Natural killer cell treated with Interleukin-12 subunit alpha and Interleukin-12 subunit beta and Interleukin-15 and Interleukin-18, amount 100 ng/mL, for 72 hours (primary cell): ENCODE measurements around the gene PTBP3. TPM values are rescaled to one million over a fixed set of nuclear protein-coding genes. Genes with fewer than 3 reads are reported as not detected.

Experiments used
- ATAC-seq, 2 donors: fragments of 150-1000 bp; cut with Tn5 transposase in 1 of 2; sonication (Bioruptor Pico), chemical (Tn5 transposase) in 1 of 2; 2 replicates each; pipeline ENCODE4 v1.10.0; 2021
- DNase-seq: peaks from one replicate; pipeline ENCODE4 v3.0.0; 2022; ENCODE audit warnings: low spot score
- H3K27ac Mint-ChIP-seq, 2 donors: 1 replicate in 1 of 2; 2 replicates in 1 of 2; pipeline ENCODE4 v1.8.0; 2022; ENCODE audit warnings: mixed read lengths in 2 of 2, mild to moderate bottlenecking in 1 of 2, moderate library complexity in 1 of 2
- H3K27me3 Mint-ChIP-seq, 2 donors: 1 replicate in 1 of 2; 2 replicates in 1 of 2; pipeline ENCODE4 v1.8.0; 2022; ENCODE audit warnings: mixed read lengths in 2 of 2
- H3K36me3 Mint-ChIP-seq: one replicate; pipeline ENCODE4 v1.8.0; 2022; ENCODE audit warnings: mixed read lengths
- H3K4me1 Mint-ChIP-seq, 2 donors: 1 replicate in 1 of 2; 2 replicates in 1 of 2; pipeline ENCODE4 v1.8.0; 2022; ENCODE audit warnings: low read depth in 2 of 2, mixed read lengths in 2 of 2, mild to moderate bottlenecking in 1 of 2
- H3K4me3 Mint-ChIP-seq: one replicate; pipeline ENCODE4 v1.8.0; 2022; ENCODE audit warnings: mixed read lengths
- H3K9me3 Mint-ChIP-seq: 2 replicates; pipeline ENCODE4 v1.8.0; 2022; ENCODE audit warnings: mixed read lengths
- total RNA-seq, 2 donors: library from RNA; stranded (reverse); gene quantifications; one replicate each; pipeline ENCODE4 v1.2.3, GENCODE V29; 2022

Gene PTBP3
- total RNA-seq, 2 donors from 2014 or later, result 123 to 143 TPM

GRCh38 chr9:112348257-112349007, 15.0 kb upstream of the PTBP3 start:
- Mint-ChIP-seq H3K27ac (peak overlapping the region; percentile 34 to 78), H3K4me3 (peak overlapping the region; percentile 76), H3K36me3 (no peaks in the 10 kb centered on the region), H3K9me3 (no peaks in the 10 kb centered on the region), H3K4me1 (peaks cover 8 to 10% of the 10 kb centered on the region in 2 donors), H3K27me3 (peaks cover 0 to 4% of the 10 kb centered on the region in 2 donors)
- DNase-seq, result peak; percentile 78
- ATAC-seq, result peak in 1 of 2 donors; percentile 67

- H3K4me3 Mint-ChIP-seq, result no peak overlapping the region
- no peaks in the 10 kb centered on the region for H3K27me3 Mint-ChIP-seq
- no peak overlapping the region for H3K27ac Mint-ChIP-seq
- ATAC-seq (no peak), DNase-seq (no peak)
- no peaks in the 10 kb centered on the region for H3K4me1 Mint-ChIP-seq
- no peaks in the 10 kb centered on the region for H3K36me3 Mint-ChIP-seq
- no peaks in the 10 kb centered on the region for H3K9me3 Mint-ChIP-seq
These were observed 8.3 kb upstream of the PTBP3 start for GRCh38 chr9:112341730-112342129.

- Mint-ChIP-seq H3K9me3 (no peaks in the 10 kb centered on the region), H3K4me3 (no peak overlapping the region), H3K4me1 (no peaks in the 10 kb centered on the region), H3K27me3 (no peaks in the 10 kb centered on the region), H3K27ac (no peak overlapping the region), H3K36me3 (no peaks in the 10 kb centered on the region)
- ATAC-seq, result no peak
- DNase-seq, result no peak
These were observed 6.5 kb upstream of the PTBP3 start for GRCh38 chr9:112339886-112340285.

GRCh38 chr9:112338561-112338960, 5.1 kb upstream of the PTBP3 start:
- no peak overlapping the region for H3K4me3 Mint-ChIP-seq
- no peak for DNase-seq
- H3K4me1 Mint-ChIP-seq, result peaks cover 4 to 6% of the 10 kb centered on the region in 2 donors
- no peaks in the 10 kb centered on the region for H3K27me3 Mint-ChIP-seq
- no peaks in the 10 kb centered on the region for H3K9me3 Mint-ChIP-seq
- ATAC-seq, result no peak
- no peaks in the 10 kb centered on the region for H3K36me3 Mint-ChIP-seq
- no peak overlapping the region for H3K27ac Mint-ChIP-seq

- H3K9me3 Mint-ChIP-seq, result no peaks in the 10 kb centered on the region
- H3K36me3 Mint-ChIP-seq, result no peaks in the 10 kb centered on the region
- no peak for DNase-seq
- no peak overlapping the region for H3K4me3 Mint-ChIP-seq
- no peak overlapping the region for H3K27ac Mint-ChIP-seq
- H3K27me3 Mint-ChIP-seq, result no peaks in the 10 kb centered on the region
- ATAC-seq, result no peak
- peaks cover 4 to 6% of the 10 kb centered on the region in 2 donors for H3K4me1 Mint-ChIP-seq
These were observed 4.1 kb upstream of the PTBP3 start for GRCh38 chr9:112337547-112337946.

- no peaks in the 10 kb centered on the region for H3K9me3 Mint-ChIP-seq
- H3K27me3 Mint-ChIP-seq, result no peaks in the 10 kb centered on the region
- H3K4me1 Mint-ChIP-seq, result peaks cover 22 to 25% of the 10 kb centered on the region in 2 donors
- H3K4me3 Mint-ChIP-seq, result peak overlapping the region; percentile 88
- H3K36me3 Mint-ChIP-seq, result no peaks in the 10 kb centered on the region
- H3K27ac Mint-ChIP-seq, result peak overlapping the region; percentile 86 to 90
- DNase-seq (no peak), ATAC-seq (no peak)
These were observed 1.0 kb upstream of the PTBP3 start for GRCh38 chr9:112334432-112334841.

- Mint-ChIP-seq H3K27ac (peak overlapping the region; percentile 86 to 90), H3K4me3 (peak overlapping the region; percentile 88), H3K27me3 (no peaks in the 10 kb centered on the region), H3K36me3 (no peaks in the 10 kb centered on the region), H3K9me3 (no peaks in the 10 kb centered on the region), H3K4me1 (peaks cover 23 to 25% of the 10 kb centered on the region in 2 donors)
- ATAC-seq (peak; percentile 94 to 96), DNase-seq (peak; percentile 94)
These were observed 416 bp upstream of the PTBP3 start for GRCh38 chr9:112333639-112334431.

- DNase-seq (no peak), ATAC-seq (no peak)
- H3K27me3 Mint-ChIP-seq, result no peaks in the 10 kb centered on the region
- peak overlapping the region; percentile 82 to 94 for H3K27ac Mint-ChIP-seq
- no peaks in the 10 kb centered on the region for H3K9me3 Mint-ChIP-seq
- peaks cover 31 to 35% of the 10 kb centered on the region in 2 donors for H3K4me1 Mint-ChIP-seq
- peak overlapping the region; percentile 88 for H3K4me3 Mint-ChIP-seq
- H3K36me3 Mint-ChIP-seq, result no peaks in the 10 kb centered on the region
These were observed 794 bp downstream of the PTBP3 start for GRCh38 chr9:112332674-112332976.

GRCh38 chr9:112332214-112332613, 1.2 kb downstream of the PTBP3 start:
- H3K4me1 Mint-ChIP-seq, result peaks cover 31 to 35% of the 10 kb centered on the region in 2 donors
- no peaks in the 10 kb centered on the region for H3K27me3 Mint-ChIP-seq
- peak overlapping the region; percentile 82 to 94 for H3K27ac Mint-ChIP-seq
- peak overlapping the region; percentile 88 for H3K4me3 Mint-ChIP-seq
- H3K9me3 Mint-ChIP-seq, result no peaks in the 10 kb centered on the region
- no peak for DNase-seq
- H3K36me3 Mint-ChIP-seq, result no peaks in the 10 kb centered on the region
- no peak for ATAC-seq

GRCh38 chr9:112331674-112331952, 1.8 kb downstream of the PTBP3 start:
- peaks cover 31 to 35% of the 10 kb centered on the region in 2 donors for H3K4me1 Mint-ChIP-seq
- H3K36me3 Mint-ChIP-seq, result no peaks in the 10 kb centered on the region
- no peaks in the 10 kb centered on the region for H3K27me3 Mint-ChIP-seq
- ATAC-seq, result no peak
- no peak for DNase-seq
- H3K9me3 Mint-ChIP-seq, result no peaks in the 10 kb centered on the region
- peak overlapping the region; percentile 88 for H3K4me3 Mint-ChIP-seq
- peak overlapping the region; percentile 82 to 94 for H3K27ac Mint-ChIP-seq

GRCh38 chr9:112328545-112328944, 4.9 kb downstream of the PTBP3 start:
- Mint-ChIP-seq H3K4me3 (peak overlapping the region; percentile 48), H3K9me3 (no peaks in the 10 kb centered on the region), H3K27me3 (no peaks in the 10 kb centered on the region), H3K27ac (peak overlapping the region; percentile 45 to 67), H3K4me1 (peaks cover 43 to 48% of the 10 kb centered on the region in 2 donors), H3K36me3 (peaks cover 4% of the 10 kb centered on the region)
- ATAC-seq (no peak), DNase-seq (no peak)

- Mint-ChIP-seq H3K27me3 (no peaks in the 10 kb centered on the region), H3K4me3 (peak overlapping the region; percentile 48), H3K4me1 (peaks cover 47 to 52% of the 10 kb centered on the region in 2 donors), H3K9me3 (peaks cover 3% of the 10 kb centered on the region), H3K27ac (peak overlapping the region; percentile 45 to 67), H3K36me3 (peaks cover 8% of the 10 kb centered on the region)
- DNase-seq (no peak), ATAC-seq (no peak)
These were observed 5.5 kb downstream of the PTBP3 start for GRCh38 chr9:112327718-112328450.

- peak overlapping the region; percentile 53 to 59 for H3K27ac Mint-ChIP-seq
These were observed 7.2 kb downstream of the PTBP3 start for GRCh38 chr9:112326194-112326593.

GRCh38 chr9:112325600-112325999, 7.8 kb downstream of the PTBP3 start:
- Mint-ChIP-seq H3K27me3 (no peaks in the 10 kb centered on the region), H3K4me3 (no peak overlapping the region), H3K9me3 (peaks cover 5% of the 10 kb centered on the region), H3K27ac (peak overlapping the region; percentile 53 to 59), H3K36me3 (peaks cover 8% of the 10 kb centered on the region), H3K4me1 (peaks cover 43 to 50% of the 10 kb centered on the region in 2 donors)
- ATAC-seq, result no peak
- no peak for DNase-seq

More at GRCh38 chr9:112326194-112326593, 7.2 kb downstream of the PTBP3 start:
- Mint-ChIP-seq H3K4me3 (no peak overlapping the region), H3K4me1 (peaks cover 48 to 54% of the 10 kb centered on the region in 2 donors), H3K9me3 (peaks cover 5% of the 10 kb centered on the region), H3K36me3 (peaks cover 8% of the 10 kb centered on the region), H3K27me3 (no peaks in the 10 kb centered on the region)
- ATAC-seq (no peak), DNase-seq (no peak)
